ENCODE measurements around the gene FGFR2.

GRCh38 chr10:121452581-121452980, 145.7 kb downstream of the FGFR2 start:
- no peak for TF ChIP-seq EP300 (IDR thresholded peaks at IDR 0.05; ENCODE audit: borderline replicate concordance)
- no peak for TF ChIP-seq YY1 (IDR thresholded peaks at IDR 0.05; ENCODE audit: low read depth)
- no peak for TF ChIP-seq MAX (IDR thresholded peaks at IDR 0.05)
- TF ChIP-seq TAF1 (IDR thresholded peaks at IDR 0.05; ENCODE audit: low read depth): no peak
- no peak for TF ChIP-seq FOXM1 (IDR thresholded peaks at IDR 0.05; ENCODE audit: borderline replicate concordance, low read depth)
- no peak for TF ChIP-seq USF1 (IDR thresholded peaks at IDR 0.05)
- no peak for TF ChIP-seq REST (IDR thresholded peaks at IDR 0.05; ENCODE audit: low read depth)
- no peak for TF ChIP-seq NFIC (IDR thresholded peaks at IDR 0.05)
- TF ChIP-seq TCF12 (IDR thresholded peaks at IDR 0.05; ENCODE audit: low read depth): no peak
- no peak for TF ChIP-seq RAD21 (IDR thresholded peaks at IDR 0.05; ENCODE audit: low read depth)

Data from Ishikawa (cell line).